Amniotic epithelial cell (primary cell): ENCODE measurements around the gene IPO13.

Experiments used
- DNase-seq: peaks from one replicate; pipeline ENCODE4 v3.0.0-alpha.2; 2010; ENCODE audit warnings: low read depth

Gene IPO13, protein sequence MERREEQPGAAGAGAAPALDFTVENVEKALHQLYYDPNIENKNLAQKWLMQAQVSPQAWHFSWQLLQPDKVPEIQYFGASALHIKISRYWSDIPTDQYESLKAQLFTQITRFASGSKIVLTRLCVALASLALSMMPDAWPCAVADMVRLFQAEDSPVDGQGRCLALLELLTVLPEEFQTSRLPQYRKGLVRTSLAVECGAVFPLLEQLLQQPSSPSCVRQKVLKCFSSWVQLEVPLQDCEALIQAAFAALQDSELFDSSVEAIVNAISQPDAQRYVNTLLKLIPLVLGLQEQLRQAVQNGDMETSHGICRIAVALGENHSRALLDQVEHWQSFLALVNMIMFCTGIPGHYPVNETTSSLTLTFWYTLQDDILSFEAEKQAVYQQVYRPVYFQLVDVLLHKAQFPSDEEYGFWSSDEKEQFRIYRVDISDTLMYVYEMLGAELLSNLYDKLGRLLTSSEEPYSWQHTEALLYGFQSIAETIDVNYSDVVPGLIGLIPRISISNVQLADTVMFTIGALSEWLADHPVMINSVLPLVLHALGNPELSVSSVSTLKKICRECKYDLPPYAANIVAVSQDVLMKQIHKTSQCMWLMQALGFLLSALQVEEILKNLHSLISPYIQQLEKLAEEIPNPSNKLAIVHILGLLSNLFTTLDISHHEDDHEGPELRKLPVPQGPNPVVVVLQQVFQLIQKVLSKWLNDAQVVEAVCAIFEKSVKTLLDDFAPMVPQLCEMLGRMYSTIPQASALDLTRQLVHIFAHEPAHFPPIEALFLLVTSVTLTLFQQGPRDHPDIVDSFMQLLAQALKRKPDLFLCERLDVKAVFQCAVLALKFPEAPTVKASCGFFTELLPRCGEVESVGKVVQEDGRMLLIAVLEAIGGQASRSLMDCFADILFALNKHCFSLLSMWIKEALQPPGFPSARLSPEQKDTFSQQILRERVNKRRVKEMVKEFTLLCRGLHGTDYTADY

DNA sequence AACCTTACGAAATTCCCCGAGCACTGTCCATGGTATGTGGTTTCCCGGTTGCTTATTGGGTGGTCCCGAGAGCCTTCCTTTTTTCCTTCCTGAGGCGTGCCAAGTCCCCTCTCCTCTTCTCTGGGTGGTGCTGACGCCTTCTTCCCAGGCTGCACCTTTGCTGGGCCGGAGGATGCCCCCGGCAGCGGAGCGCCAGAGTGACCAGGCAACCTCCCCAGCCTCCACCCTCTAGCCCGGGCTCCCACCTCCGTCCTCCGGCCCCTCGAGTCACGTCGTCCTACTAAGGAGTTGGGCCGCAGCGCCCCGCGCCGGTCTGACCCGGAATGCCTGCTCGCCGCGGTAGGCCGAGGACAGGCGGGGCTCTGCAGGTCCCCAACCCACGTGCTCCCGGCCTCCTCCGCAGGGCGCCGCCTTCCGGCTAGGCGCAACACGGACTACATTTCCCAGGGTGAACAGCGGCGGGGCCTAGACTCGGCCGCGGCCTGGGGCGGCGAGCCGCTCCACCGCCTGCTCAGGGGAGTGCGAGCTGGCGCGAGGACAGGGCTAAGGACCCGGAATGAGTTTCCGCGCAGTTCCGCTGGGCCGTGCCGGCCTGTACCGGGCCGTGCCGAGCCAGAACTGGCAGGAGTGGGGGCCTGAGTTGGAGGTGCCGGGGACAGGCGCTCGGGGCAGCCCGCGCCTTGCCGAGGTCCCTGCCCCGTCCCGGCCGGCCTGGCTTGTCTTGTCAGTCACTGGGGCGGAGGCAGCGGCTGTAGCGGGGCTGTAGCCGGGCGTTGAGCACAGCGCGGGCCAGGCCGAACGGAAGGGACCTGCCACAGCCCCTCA, at the start of gene IPO13:
Gene IPO13 (plus strand): TSS at position 715 of the 825 bp plus-strand sequence. CDS start 651 bp downstream, outside the sequence.
- DNase-seq, result peak; percentile 93

DNA sequence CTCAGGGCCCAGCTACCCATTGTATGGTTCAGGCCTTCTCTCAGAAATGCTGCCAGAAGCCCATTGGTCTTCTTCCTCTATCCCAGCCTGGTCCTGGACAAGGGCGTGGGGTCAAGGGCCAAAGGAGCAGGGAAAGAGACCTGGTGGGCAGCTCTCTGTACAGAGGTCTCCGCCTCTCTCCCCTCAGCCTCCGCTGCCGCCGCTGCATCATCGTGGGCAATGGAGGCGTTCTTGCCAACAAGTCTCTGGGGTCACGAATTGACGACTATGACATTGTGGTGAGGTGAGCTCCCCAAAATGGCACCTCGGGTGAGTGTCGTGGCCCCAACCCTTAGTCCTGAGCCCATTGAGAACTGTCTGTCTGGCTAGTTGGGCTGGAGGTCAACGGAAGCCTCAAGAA, 47.8 kb upstream of the IPO13 start:
- DNase-seq, result no peak

DNA sequence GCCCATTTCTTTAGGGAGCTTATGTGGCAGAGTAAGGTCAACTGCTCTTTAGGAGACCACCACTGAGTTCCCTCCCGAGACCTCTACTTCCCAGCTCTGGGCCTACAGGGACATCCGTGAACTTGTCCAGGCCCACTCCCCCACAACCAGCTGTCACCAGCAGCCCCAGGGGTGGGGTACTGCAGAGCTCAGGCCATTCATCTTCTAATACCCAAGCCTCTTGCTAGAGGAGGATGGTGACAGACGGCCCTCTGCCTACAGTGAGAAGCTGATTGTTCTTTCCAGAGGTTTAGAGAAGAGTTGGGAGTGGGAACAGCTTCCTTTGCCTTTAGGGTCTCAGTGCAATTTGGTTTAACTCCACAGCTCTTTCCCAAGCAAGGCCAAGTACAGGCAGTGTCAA, 46.4 kb upstream of the IPO13 start:
- no peak for DNase-seq

DNA sequence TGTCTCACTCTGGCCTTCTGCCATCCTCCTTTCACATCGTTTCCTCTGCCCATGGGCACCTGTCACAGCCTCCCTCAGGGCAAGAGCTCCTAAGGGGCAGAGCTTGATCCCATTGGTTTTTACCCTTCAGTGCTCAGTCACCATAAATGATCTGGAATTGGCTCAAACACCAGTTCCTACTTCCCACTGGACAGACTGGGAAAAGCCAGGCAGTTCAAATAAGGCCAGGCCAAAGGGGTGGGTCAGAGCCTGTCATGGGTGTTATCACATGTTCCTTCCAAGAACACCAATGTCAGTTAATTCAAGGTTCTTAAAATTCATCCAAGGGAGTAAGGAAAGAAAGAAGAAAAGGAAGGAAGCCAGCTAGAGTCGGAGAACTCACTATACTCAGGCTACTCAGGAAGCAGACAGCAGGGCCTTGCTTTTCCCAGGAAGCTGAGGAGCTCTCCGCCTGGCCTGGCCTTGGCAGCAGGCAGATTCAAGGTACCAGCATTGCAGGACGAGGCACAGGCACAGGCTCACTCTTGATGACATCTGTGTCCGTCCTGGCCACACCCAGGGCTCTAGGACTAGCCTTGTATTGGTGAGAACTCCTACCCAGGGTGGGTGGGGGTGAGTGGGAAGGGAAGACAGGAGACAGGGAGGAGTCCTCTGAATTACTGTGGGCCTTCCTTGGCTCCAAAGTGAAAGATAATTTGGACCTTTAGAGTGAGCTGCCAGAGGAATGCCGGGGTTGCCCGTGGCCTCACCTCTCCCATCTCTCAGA, 45.4 kb upstream of the IPO13 start:
- DNase-seq, result no peak

DNA sequence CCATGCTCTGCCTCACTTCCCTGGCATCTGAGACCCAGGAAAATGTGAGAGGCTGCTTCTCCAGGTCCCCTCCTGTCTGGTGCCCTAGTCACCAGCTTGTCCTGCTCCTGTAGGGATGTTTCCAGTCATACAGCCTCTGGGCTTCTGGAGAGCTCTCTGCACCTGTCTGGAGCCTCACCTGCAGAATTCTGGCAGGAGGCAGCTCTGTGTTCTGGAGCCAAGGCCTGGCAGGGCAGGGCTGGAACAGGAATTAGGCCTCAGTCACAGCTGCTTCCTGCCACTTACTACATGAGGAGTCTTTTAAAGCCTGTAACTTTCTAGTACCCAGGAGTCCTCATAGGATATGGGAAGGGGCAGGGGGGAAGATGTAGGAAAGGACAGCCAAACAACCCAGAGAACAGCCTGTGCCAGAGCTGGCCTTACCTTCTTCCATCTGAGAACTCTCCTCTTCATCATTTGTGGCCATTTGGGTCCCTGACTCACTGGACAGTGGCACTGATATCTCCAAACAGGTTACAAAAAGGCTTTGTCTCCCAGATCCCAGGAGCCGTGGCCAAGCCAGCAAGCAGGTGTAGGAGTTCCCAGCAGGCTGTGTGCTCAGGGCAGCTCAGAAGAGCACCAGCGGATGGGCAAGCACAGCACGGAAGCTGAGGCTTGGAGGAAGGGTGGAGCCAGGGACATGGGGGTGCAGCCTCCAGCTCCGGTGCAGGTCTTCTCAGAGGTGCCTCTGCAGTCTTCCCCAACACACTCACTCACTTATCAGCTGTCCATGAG, 44.5 kb upstream of the IPO13 start:
- no peak for DNase-seq

DNA sequence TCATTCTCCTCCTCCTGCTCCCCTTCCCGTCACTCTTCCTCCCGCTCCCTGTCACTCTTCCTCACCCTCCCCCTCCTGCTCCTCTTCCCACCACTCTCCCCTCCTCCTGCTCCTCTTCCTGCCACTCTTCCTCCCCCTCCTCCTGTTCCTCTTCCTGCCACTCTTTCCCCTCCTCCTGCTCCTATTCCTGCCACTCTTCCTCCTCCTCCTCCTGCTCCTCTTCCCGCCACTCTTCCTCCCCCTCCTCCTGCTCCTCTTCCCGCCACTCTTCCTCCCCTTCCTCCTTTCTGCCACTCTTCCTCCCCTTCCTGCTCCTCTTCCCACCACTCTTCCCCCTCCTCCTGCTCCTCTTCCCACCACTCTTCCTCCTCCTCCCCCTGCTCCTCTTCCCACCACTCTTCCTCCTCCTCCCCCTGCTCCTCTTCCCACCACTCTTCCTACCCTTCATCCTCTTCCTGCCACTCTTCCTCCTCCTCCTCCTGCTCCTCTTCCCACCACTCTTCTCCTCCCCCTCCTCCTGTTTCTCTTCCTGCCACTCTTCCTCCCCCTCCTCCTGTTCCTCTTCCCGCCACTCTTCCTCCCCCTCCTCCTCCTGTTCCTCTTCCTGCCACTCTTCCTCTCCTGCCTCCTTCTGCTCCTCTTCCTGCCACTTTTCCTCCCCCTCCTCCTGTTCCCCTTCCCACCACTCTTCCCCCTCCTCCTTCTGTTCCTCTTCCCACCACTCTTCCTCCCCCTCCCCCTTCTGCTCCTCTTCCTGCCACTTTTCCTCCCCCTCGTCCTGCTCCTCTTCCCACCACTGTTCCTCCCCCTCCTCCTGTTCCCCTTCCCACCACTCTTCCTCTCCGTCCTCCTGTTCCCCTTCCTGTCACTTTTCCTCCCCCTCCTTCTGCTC, 41.8 kb upstream of the IPO13 start:
- DNase-seq, result no peak

DNA sequence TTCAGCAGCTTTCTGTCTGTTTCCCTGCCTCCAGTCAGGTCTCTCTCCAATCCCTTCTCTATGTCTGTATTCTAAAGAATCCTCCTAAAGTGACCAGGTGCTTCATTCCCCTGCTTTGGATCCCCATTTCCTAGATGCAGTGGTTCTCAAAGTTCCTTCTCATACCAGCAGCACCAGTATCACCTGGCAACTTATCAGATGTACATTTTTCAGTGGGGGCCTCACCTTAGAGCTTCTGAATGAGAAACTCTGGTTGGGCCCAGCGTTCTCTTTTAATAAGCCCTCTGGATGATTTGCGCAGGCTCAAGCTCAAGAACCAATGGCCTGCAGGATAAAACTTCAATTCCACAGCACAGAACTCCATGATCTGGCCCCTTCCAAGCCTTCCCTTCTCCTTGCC, 38.5 kb upstream of the IPO13 start:
- DNase-seq, result no peak

DNA sequence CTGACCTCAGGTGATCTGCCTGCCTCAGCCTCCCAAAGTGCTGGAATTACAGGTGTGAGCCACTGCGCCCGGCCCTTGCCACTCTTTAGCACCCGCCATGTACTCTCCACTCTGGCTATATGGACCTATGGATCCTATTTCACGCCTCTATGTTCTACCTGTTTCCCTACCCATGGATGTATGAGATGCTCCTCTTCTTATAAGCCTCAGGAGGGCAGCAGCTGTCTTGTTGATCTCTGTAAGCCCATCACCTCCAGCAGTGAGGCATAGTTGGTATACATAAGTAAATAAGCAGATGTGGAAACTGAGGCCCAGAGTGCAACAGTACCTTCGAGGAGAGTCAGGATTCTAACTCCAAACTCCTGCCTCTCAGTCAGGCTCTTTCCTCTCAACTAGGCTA, 37.9 kb upstream of the IPO13 start:
- DNase-seq, result no peak

DNA sequence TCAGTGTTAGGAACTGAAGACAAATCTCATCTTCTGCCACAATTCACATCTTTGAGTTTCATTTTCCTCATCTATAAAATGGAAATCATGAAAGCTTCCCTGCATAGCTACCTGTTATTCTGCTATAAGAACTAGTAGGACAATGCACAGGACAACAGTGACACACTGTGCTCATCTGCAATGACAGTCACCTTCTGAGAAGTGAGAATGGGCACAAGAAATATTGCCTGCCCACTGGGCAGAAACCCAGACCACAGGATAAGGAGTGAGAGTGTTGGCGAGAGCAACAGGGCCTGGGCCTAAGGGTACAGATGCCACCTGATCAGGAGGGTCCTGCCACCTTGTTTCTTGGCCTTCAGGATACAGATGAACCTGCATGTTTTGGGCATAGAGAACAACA, 36.4 kb upstream of the IPO13 start:
- DNase-seq, result no peak

DNA sequence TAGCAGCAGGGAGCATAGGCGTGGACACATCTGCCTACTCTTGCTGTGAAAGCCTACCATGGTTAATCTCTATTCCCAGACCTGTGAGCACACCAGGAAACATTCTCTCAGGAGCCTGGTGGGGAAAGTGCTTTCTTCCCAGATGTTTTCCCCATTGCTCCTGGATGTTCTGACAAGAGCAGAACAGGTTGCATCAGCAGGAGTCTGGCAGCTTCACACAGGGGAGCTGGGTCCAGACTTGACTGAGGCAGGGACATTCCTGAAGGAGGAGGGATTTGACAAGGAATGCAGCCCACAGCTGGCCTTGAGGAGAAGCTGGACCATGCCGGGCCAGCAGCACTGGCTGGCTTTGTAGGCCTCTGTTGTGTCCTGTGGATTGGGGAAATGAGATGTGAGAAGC, 34.1 kb upstream of the IPO13 start:
- DNase-seq, result peak; percentile 82

DNA sequence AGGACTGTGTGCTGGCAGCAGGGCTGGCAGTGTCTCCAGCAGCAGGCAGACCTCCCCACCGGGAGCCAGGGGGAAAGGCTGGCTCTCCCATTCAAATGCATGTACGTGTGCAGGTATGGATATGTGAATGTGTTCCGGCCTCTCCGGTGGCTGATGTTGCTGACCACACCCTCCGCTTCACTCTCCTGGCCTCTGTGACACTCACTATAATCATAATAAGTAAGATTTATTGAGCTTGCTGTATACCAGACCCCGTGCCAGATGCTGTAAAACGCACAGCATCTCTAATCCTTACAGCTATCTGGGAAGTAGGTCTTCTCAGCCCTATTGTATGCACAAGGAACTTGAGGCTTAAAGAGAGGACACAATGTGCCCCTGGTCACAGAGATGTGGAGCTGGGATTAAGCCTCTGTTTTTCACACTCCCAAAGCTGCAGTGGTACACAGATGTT, 33.7 kb upstream of the IPO13 start:
- DNase-seq, result no peak

DNA sequence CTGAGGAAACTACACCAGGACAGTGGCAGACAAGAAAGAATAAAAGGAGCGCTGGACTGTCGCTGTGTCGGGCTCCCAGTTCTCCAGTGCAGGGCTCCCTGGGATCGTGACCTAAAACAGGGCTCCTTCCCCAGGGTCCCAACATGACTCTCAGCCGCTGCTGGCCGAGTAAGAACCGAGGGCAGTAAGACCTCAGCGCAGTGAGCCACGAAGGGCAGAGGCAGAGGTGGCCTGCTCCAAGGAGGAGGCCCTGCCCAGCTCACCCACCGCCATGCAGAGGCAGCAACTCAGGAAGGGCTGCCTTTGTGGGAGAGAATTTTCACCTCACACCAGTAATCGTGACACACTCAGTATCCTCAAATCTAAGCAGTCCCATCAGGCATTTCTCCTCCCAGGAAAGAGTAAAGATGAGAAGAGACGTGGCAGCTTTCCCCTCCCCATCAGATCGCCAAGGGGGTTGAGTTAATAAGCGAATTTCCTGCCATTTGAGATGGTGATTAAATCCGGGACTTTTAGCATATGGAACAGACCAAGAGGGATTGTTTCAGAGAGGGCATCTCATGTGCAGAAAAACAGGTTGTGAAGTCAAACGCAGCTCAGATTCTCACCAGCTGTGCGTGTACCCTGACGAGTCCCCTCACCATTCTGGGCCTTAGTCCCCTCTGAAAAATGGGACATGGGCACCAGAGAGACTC, 32.9 kb upstream of the IPO13 start:
- no peak for DNase-seq

DNA sequence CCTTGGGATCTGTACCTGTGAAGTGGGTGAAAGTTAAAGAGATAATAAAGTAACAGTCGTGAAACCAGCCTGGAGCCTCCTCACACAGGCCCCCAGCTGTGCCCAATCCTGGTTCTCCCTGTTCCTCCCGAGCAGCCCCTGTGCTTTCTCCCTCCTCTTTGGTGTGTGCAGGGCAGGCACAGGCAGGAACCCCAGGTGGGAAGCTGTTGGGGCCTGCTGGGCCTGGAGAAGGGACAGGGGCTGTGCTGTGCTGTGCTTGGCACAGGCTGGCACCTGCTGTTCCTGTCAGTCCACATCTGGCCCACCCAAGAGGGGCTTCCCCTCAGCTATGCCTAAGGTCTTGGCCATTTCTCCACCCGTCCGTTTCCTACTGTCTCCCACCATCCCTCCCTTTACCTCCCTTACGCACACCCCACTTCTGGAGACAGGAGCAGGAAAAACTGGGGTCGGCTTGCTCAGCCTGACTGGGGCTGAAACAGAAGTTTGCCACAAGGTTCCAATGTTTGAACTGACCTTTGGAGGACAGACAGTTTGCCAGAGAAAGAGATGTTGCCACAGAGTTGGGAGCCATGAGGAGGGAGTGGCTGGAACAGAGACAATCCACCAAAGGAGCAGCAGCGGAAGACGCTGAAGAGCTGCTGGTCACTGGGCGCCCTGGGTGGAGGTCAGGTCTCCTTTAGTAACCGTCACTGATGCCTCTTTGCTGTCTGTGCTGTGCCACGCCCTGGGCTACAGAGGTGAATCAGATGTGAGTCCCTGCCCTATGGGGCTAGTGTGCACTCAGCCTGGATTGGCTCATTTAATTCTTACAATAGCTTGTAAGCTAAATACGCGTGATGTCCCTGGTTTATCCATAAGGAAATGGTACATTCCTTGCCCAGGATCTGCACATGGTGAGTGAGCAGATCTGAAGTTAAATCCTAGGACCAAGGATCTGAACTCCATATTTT, 31.9 kb upstream of the IPO13 start:
- no peak for DNase-seq

DNA sequence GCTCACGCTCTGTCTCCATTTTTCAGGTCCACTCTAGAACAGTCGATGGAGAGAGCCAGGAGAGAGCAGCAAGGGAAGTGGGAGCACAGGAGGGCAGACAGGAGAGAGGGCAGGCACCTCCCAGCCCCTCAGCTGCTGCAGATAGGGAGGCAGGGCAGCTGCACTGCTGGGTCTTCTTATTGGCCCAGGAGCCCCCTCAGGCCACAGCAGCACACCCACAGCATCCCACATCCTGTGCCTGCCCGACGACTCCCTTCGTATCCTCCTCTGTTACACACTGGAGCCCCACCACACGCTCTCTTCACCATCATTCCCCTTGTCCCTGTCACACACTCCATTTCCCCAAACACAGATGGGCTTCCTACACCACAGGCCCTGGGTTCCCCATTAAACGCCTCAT, 26.8 kb upstream of the IPO13 start:
- DNase-seq, result no peak

DNA sequence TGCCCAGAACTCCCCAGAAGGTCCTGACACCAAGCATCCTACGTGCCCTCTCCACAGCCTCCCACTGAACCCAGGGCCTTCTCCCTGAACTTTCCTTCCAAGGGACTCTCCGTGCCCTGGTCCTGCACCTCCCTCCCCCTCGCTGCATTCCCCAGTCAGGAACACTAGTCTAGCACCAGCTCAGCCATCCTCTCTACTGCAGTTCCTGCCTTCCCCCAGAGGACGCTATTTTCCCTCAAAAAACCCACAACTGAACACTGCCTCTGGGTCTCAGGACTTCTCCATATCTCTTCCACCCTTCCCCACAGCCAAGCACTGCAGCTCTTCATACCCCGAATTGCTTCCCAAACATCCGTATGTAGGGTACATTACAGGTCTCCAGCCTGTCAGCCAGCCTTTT, 25.7 kb upstream of the IPO13 start:
- DNase-seq, result no peak

DNA sequence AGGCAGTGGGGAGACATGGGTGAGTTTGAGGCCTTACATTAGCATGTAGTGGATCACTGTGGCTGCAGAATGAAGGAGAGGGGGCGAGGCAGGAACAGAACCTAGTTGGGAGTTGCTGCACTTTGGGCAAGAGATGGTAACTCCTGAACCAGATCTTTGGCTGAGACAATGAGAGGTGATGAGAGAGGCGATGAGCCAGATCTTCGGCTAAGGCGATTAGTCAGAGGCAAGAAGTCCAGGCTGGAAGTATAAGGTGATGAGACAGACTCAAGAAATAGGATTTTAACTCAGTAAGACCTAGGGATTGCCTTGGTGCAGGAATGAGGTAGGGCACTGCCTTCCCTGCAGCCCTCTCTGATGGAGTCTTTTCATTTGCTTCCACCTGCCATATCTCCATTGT, 22.2 kb upstream of the IPO13 start:
- no peak for DNase-seq

DNA sequence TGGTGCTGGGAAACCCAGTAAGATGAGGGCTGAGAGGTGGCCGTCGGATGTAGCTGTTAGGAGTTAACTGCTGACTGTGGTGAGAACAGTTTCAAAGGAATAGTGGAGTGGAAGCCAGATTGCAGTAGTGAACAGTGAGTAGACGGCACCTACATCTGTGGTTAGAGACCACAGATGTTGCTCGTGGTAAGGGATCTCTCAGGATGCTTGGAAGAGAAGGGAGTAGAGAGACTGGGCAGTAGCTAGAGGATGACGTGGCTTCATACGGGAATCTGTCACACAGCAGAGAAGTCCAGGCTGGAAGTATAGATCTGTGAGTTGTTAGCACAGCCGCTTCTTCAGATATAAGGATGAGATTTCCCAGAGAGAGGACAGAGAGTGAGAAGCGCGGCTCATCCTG, 20.9 kb upstream of the IPO13 start:
- DNase-seq, result no peak
